Subcutaneous adipose tissue (tissue), 4 donors: ENCODE results near the gene OCIAD1. TPM values are rescaled to one million over a fixed set of nuclear protein-coding genes. Genes with fewer than 3 reads are reported as not detected.

Experiments used
- total RNA-seq, 4 donors: library from RNA; depleted of rRNA; stranded (reverse); fragments of >200 nt; gene quantifications; one replicate each; pipeline ENCODE4 v1.1.0, GENCODE V29; 2016
- TF ChIP-seq, protein P1 (sequence below): fragments of 450-650 bp; IDR thresholded peaks from one replicate; pipeline ENCODE4 v1.5.1; 2016; ENCODE audit warnings: low read depth, mild to moderate bottlenecking, control low read depth, antibody characterized with exemption, moderate library complexity

The OCIAD1 gene
- total RNA-seq, 4 donors from 2014 or later = 86.3 to 122 (median 91.1) TPM

DNA sequence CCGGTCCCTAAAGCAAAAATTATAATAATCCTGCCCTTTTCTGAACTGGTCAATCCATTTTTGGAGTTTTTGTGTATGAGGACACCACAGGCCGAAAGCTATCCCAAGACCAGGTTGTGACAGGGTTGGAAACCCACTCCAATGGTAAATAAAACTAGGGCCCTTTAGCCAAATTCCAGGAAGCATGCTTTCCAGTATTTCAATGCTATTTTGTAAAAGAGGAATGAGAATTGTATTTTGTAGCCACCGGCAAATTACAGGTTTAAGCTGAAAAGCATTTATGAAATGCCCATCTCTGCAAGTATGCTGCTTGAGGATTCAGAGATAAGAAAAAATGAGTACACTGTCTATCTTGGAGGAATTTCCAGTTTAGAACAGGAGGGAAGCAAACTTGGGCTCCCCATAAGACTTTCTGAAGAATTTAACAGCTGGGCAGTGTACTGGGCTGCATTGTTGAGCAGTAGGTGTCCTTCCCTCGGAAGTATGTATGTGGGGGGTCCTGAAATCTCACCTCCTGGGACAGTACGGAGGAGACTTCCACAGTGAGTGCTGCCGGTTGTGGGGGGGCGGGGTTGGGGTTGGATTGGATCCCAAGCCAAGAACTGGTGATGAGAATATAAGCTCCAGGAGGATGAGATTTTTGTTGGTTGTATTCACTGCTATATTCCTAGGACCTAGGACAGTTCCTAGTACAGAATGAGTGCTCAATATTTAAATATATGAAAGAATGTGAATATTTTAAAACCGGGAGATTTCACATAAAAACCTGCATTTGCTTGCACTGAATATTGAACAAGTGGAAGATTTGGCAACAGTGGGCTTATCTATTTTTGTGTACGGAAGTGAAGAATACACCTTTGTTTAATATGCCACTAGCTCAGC is 48.9 kb downstream of the OCIAD1 start:
- TF ChIP-seq, protein P1, sequence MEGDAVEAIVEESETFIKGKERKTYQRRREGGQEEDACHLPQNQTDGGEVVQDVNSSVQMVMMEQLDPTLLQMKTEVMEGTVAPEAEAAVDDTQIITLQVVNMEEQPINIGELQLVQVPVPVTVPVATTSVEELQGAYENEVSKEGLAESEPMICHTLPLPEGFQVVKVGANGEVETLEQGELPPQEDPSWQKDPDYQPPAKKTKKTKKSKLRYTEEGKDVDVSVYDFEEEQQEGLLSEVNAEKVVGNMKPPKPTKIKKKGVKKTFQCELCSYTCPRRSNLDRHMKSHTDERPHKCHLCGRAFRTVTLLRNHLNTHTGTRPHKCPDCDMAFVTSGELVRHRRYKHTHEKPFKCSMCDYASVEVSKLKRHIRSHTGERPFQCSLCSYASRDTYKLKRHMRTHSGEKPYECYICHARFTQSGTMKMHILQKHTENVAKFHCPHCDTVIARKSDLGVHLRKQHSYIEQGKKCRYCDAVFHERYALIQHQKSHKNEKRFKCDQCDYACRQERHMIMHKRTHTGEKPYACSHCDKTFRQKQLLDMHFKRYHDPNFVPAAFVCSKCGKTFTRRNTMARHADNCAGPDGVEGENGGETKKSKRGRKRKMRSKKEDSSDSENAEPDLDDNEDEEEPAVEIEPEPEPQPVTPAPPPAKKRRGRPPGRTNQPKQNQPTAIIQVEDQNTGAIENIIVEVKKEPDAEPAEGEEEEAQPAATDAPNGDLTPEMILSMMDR = no peak

GRCh38 chr4:48891028-48891619 is 60.2 kb downstream of the OCIAD1 start:
- TF ChIP-seq, protein P1 = no peak

DNA sequence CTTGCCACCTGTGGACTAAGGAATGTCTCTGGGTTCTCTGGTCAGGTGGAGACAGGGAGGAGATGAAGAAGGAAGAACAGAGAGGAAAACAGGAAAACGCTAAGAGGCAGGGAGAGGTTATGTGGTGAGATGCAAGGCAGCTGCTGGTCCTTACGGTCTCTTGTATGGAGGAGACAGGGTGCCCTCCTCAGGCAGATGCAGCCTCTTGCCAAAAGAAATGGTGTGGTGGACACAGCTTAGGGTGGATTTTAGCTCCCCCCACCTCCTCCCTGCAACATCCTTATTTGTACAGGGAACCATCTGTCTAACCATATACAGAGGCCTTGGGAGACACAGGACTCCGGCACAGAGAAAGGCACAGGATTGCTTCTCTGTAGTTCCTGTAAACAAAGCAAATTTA is 66.0 kb downstream of the OCIAD1 start:
- TF ChIP-seq, protein P1 = no peak

DNA sequence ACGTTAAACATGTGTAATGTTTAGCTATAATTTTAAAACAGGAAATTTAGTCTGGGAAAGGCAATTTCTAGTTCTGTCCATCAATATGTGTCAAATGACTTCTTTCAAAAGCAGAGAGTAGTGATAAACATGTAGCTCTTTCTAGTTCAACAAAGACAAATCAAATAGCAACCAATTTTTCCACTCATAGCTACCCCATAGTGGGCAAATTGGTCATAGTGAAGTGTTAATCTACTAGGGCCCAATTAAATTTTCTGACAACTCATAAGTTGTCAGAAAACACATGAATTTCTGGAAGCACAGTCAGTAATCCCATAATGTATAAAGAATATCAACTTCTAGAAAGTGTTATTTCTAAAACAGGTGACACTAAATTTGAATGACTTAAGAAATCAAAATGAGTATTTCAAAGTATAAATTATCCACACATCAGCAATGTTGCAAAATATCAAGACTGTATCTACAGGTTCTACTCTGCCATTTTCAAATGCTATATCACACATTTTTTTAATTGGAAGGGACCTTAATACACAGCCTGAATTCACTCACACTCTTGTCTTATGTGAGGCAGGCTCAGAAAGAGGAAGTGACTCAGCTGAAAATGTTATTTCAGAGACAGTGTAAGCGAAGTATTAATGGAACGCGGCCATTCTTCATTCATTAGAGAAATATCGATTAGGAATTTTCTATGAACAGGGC is 68.0 kb downstream of the OCIAD1 start:
- TF ChIP-seq, protein P1 = no peak

DNA sequence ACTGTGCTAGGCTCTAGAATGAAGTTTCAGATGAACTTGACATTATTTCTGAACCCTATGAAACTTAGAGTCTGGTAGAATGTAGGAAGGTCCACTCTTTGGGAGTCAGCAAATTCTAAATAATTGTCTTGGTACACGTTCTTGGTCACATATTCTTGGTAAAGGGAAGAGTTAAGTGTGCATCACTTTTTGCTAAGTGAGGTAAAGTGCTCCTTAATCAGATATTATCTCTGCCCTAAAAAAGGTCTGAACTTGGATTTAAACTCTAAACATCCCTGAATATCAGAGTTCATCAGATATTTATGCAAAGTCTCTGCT is 68.5 kb downstream of the OCIAD1 start:
- TF ChIP-seq, protein P1 = no peak

DNA sequence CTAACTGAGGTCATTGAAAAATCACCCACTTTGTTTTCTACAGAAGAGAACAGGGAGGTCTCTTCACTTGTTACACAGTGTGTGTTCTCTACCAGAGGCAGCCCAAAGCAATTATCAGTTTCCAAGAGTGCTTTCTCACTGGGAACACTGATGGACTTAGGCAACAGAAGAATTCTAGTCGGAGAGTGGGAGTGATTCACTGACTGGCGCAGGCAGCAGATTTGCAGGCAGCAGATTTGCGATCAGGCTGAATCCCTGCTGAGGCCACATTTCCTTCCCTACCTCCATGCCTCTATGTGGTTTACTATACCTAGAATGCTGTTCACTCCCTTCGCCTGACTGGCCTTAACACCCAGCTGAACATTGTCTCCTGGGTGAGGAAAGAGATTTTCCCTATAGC is 69.1 kb downstream of the OCIAD1 start:
- TF ChIP-seq, protein P1 = no peak

DNA sequence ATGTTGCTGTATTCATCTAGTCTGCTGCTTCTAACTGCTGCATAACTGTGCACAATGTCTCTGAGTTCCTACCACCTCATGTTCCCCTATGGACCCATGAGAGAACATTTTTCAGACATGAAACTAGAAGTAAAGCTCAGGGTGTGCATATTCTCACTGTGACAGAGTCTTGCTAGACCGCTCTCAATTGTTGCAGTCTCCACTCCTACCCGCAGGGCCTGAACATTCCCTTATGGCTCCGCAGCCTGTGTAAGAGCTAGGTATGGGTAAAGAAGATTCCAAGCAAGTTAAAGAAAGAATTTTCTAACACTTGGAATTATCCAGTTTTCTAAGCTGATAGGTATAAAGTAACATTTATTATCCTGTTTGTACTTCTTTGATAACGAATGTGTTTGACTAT is 70.3 kb downstream of the OCIAD1 start:
- TF ChIP-seq, protein P1 = no peak
